IMR-90 (cell line): ENCODE data around the gene GNAI1. TPM values are rescaled to one million over a fixed set of nuclear protein-coding genes. Genes with fewer than 3 reads are reported as not detected.

Source experiments
- ATAC-seq: fragments of 200-7000 bp; cut with Tn5 transposase; 2 replicates; pipeline ENCODE4 v1.9.1; 2020; ENCODE audit warnings: low read depth, mild to moderate bottlenecking, moderate library complexity
- BruUV-seq: library from RNA; stranded (reverse); fragments of 400-500 nt; replicated peaks from 2 replicates; lab custom pipeline; 2021; lab: Mats Ljungman, UMichigan
- CTCF ChIA-PET: fragments of 300-600 bp; formaldehyde crosslinking; extraction: SDS; loops from one replicate; lab custom pipeline; 2021; ENCODE audit warnings: antibody characterized with exemption; lab: Yijun Ruan, JAX
- POLR2A ChIA-PET: fragments of 300-600 bp; sonication (Branson Sonifier 250); formaldehyde crosslinking; loops from one replicate; lab custom pipeline; 2022; ENCODE audit warnings: antibody characterized with exemption; ENCODE audit not compliant: unreplicated experiment; lab: Charles Lee
- DNase-seq: peaks from one replicate; pipeline ENCODE4 v3.0.0; 2013
- H2AFZ ChIP-seq: replicated peaks from 2 replicates; pipeline ENCODE3; 2013; ENCODE audit warnings: low read length, mild to moderate bottlenecking; ENCODE audit not compliant: poor library complexity
- H2AK5ac ChIP-seq: 2 replicates; pipeline ENCODE4 v1.6.1; 2013; ENCODE audit warnings: low read depth, low read length, inconsistent platforms
- H2AK9ac ChIP-seq: replicated peaks from 2 replicates; pipeline ENCODE3; 2013; ENCODE audit warnings: mild to moderate bottlenecking, low read depth, low read length, moderate library complexity; ENCODE audit not compliant: poor library complexity
- H2BK120ac ChIP-seq: 2 replicates; pipeline ENCODE4 v1.6.1; 2013; ENCODE audit warnings: low read depth, low read length, inconsistent platforms
- H2BK15ac ChIP-seq: 3 replicates; pipeline ENCODE4 v1.6.1; 2013; ENCODE audit warnings: low read depth, low read length, inconsistent platforms
- H2BK20ac ChIP-seq: 2 replicates; pipeline ENCODE4 v1.6.1; 2013; ENCODE audit warnings: low read depth, mild to moderate bottlenecking, inconsistent platforms, low read length, moderate library complexity
- H2BK5ac ChIP-seq: 2 replicates; pipeline ENCODE4 v1.6.1; 2013; ENCODE audit warnings: mild to moderate bottlenecking, low read depth, low read length, inconsistent platforms; ENCODE audit not compliant: poor library complexity, severe bottlenecking
- H3K14ac ChIP-seq: replicated peaks from 2 replicates; pipeline ENCODE4 v1.6.1; 2013; ENCODE audit warnings: low read depth, low read length, inconsistent platforms
- H3K18ac ChIP-seq: 2 replicates; pipeline ENCODE4 v1.6.1; 2013; ENCODE audit warnings: low read depth, low read length, control low read depth
- H3K23ac ChIP-seq: 2 replicates; pipeline ENCODE4 v1.6.1; 2013; ENCODE audit warnings: low read depth, low read length, inconsistent platforms
- H3K27ac ChIP-seq: 2 replicates; pipeline ENCODE4 v1.5.1; 2013; ENCODE audit warnings: mild to moderate bottlenecking, control low read depth, low read length; ENCODE audit not compliant: insufficient read depth
- H3K27me3 ChIP-seq: 2 replicates; pipeline ENCODE4 v1.6.1; 2013; ENCODE audit warnings: low read length; ENCODE audit not compliant: control insufficient read depth, insufficient read depth
- H3K36me3 ChIP-seq: 2 replicates; pipeline ENCODE4 v1.6.1; 2013; ENCODE audit warnings: low read length, mixed read lengths; ENCODE audit not compliant: control insufficient read depth, insufficient read depth
- H3K4ac ChIP-seq: 2 replicates; pipeline ENCODE4 v1.6.1; 2013; ENCODE audit warnings: low read depth, low read length, inconsistent platforms
- H3K4me1 ChIP-seq: 2 replicates; pipeline ENCODE4 v1.6.1; 2013; ENCODE audit warnings: low read length, mixed read lengths; ENCODE audit not compliant: control insufficient read depth, insufficient read depth
- H3K4me2 ChIP-seq: 2 replicates; pipeline ENCODE4 v1.6.1; 2013; ENCODE audit warnings: low read depth, mild to moderate bottlenecking, control low read depth, low read length, moderate library complexity
- H3K4me3 ChIP-seq: 2 replicates; pipeline ENCODE4 v1.5.1; 2013; ENCODE audit warnings: low read depth, mild to moderate bottlenecking, control low read depth, low read length, moderate library complexity; ENCODE audit not compliant: insufficient read depth
- H3K56ac ChIP-seq: 2 replicates; pipeline ENCODE4 v1.6.1; 2013; ENCODE audit warnings: low read length, inconsistent platforms; ENCODE audit not compliant: insufficient read depth; ENCODE audit errors: extremely low read depth
- H3K79me1 ChIP-seq, 2 experiments: 2 replicates each; pipeline ENCODE4 v1.6.1; 2013; ENCODE audit warnings: low read length in 2 of 2, inconsistent platforms in 1 of 2, low read depth in 1 of 2
- H3K9ac ChIP-seq: 2 replicates; pipeline ENCODE4 v1.6.1; 2013; ENCODE audit warnings: low read depth, low read length, control low read depth
- H3K9me1 ChIP-seq: 2 replicates; pipeline ENCODE4 v1.6.1; 2013; ENCODE audit warnings: low read length, inconsistent platforms; ENCODE audit not compliant: insufficient read depth
- H3K9me3 ChIP-seq: 2 replicates; pipeline ENCODE4 v1.6.1; 2013; ENCODE audit warnings: low read length; ENCODE audit not compliant: control insufficient read depth, insufficient read depth
- H4K20me1 ChIP-seq: 2 replicates; pipeline ENCODE4 v1.6.1; 2013; ENCODE audit warnings: low read length, inconsistent platforms; ENCODE audit not compliant: insufficient read depth
- H4K5ac ChIP-seq: 2 replicates; pipeline ENCODE4 v1.6.1; 2013; ENCODE audit warnings: mild to moderate bottlenecking, low read depth, low read length, control low read depth
- H4K8ac ChIP-seq, 2 experiments: 2 replicates each; pipeline ENCODE4 v1.6.1; 2013; ENCODE audit warnings: low read depth in 2 of 2, low read length in 2 of 2, control low read depth in 1 of 2, inconsistent platforms in 1 of 2
- H4K91ac ChIP-seq: 2 replicates; pipeline ENCODE4 v1.6.1; 2013; ENCODE audit warnings: low read depth, low read length, inconsistent platforms; ENCODE audit not compliant: insufficient read depth
- BHLHE40 ChIP-seq: fragments of 150-350 bp; IDR thresholded peaks from 2 replicates; pipeline ENCODE4 v1.6.1; 2016; ENCODE audit warnings: mild to moderate bottlenecking, low read depth, low read length
- CEBPB ChIP-seq: IDR thresholded peaks from 2 replicates; pipeline ENCODE4 v1.6.1; 2012; ENCODE audit warnings: low read depth, low read length, improper control_type of control experiment
- CHD1 ChIP-seq: IDR thresholded peaks from 2 replicates; pipeline ENCODE4 v1.6.1; 2012; ENCODE audit warnings: low read depth, low read length, improper control_type of control experiment
- CTCF ChIP-seq: conservative IDR thresholded peaks from 2 replicates; pipeline ENCODE4 v1.5.1; 2012; ENCODE audit warnings: mild to moderate bottlenecking, low read depth, low read length, improper control_type of control experiment
- FOS ChIP-seq: fragments of 150-350 bp; IDR thresholded peaks from 2 replicates; pipeline ENCODE4 v1.6.1; 2016; ENCODE audit warnings: low read depth, low read length
- MAFK ChIP-seq: IDR thresholded peaks from 2 replicates; pipeline ENCODE4 v1.6.1; 2012; ENCODE audit warnings: low read depth, low read length, improper control_type of control experiment
- MAZ ChIP-seq: IDR thresholded peaks from 2 replicates; pipeline ENCODE4 v1.6.1; 2012; ENCODE audit warnings: low read depth, mild to moderate bottlenecking, low read length, improper control_type of control experiment, moderate library complexity, borderline replicate concordance
- MXI1 ChIP-seq: IDR thresholded peaks from 2 replicates; pipeline ENCODE4 v1.6.1; 2012; ENCODE audit warnings: low read depth, mild to moderate bottlenecking, low read length, moderate library complexity, borderline replicate concordance
- NFE2L2 ChIP-seq: fragments of 150-350 bp; IDR thresholded peaks from 2 replicates; pipeline ENCODE4 v1.6.1; 2016; ENCODE audit warnings: low read depth, mild to moderate bottlenecking, low read length
- POLR2A ChIP-seq: IDR thresholded peaks from 2 replicates; pipeline ENCODE4 v1.6.1; 2012; ENCODE audit warnings: mild to moderate bottlenecking, low read depth, low read length
- RAD21 ChIP-seq: IDR thresholded peaks from 2 replicates; pipeline ENCODE4 v1.6.1; 2012; ENCODE audit warnings: low read length, improper control_type of control experiment
- RCOR1 ChIP-seq: IDR thresholded peaks from 2 replicates; pipeline ENCODE4 v1.6.1; 2012; ENCODE audit warnings: mild to moderate bottlenecking, low read length, improper control_type of control experiment; ENCODE audit not compliant: insufficient replicate concordance
- RFX5 ChIP-seq: IDR thresholded peaks from 2 replicates; pipeline ENCODE4 v1.8.0; 2012; ENCODE audit warnings: low read depth, mild to moderate bottlenecking, low read length, moderate library complexity
- SMC3 ChIP-seq: fragments of 150-350 bp; IDR thresholded peaks from 2 replicates; pipeline ENCODE4 v1.6.1; 2016; ENCODE audit warnings: low read depth, mild to moderate bottlenecking, antibody characterized with exemption, low read length, moderate library complexity
- WGBS, 2 experiments: methylation state at CpG; one replicate each; pipeline versions ENCODE4 v1.1.5 to v1.1.7; 2013; ENCODE audit warnings: missing lambda C conversion rate in 2 of 2; ENCODE audit not compliant: insufficient read length in 1 of 2; ENCODE audit errors: extremely low coverage in 2 of 2; 5-methylcytosine and 5-hydroxymethylcytosine counted together
- dilution Hi-C: fragments of 300-500 bp; cut with HindIII; formaldehyde crosslinking; loops from one replicate; pipeline ENCODE4 v1.14.3; 2018; ENCODE audit warnings: low sequenced_read_pairs; ENCODE audit not compliant: unreplicated experiment
- in situ Hi-C: fragments of 300-500 bp; cut with MboI; formaldehyde crosslinking; loops from 3 replicates; pipeline ENCODE4 v1.14.3; 2019; ENCODE audit warnings: low sequenced_read_pairs, inconsistent platforms, mixed read lengths
- intact Hi-C: fragments of 100-400 bp; cut with micrococcal nuclease; formaldehyde crosslinking; loops from 2 replicates; pipeline ENCODE4 v1.10.0; 2022
- polyA plus RNA-seq, 3 experiments: library from polyadenylated mRNA; depleted of rRNA; stranded (reverse); fragments of >200 nt; gene quantifications; 2 replicates each; pipeline ENCODE4 v1.2.3, GENCODE V29; 2012; ENCODE audit warnings: low replicate concordance in 1 of 3
- total RNA-seq: library from RNA; depleted of rRNA; stranded (reverse); fragments of >200 nt; gene quantifications from 2 replicates; pipeline ENCODE4 v1.2.3, GENCODE V29; 2012
- TF ChIP-seq, protein P1 (sequence below): fragments of 150-350 bp; IDR thresholded peaks from 2 replicates; pipeline ENCODE4 v1.6.1; 2017; ENCODE audit warnings: mild to moderate bottlenecking, antibody characterized with exemption, low read length, low read depth
- TF ChIP-seq, protein P2 (sequence below): fragments of 150-350 bp; IDR thresholded peaks from 2 replicates; pipeline ENCODE4 v1.6.1; 2016; ENCODE audit warnings: low read depth, mild to moderate bottlenecking, low read length, moderate library complexity, borderline replicate concordance

Gene GNAI1
- total and polyA plus RNA-seq, 2 of the 4 experiments (the other 2 are of a cell fraction) = 21.1 to 26.5 TPM

GRCh38 chr7:80175744-80176143, 41.1 kb downstream of the GNAI1 start:
- Histone ChIP-seq H3K4me1 (0 out of 2 replicates have a peak, but pooled peaks cover 1% of the 10 kb centered on the region), H4K20me1 (peaks cover 17% of the 10 kb centered on the region; the same call in 1 of the 2 replicates), H3K27me3 (no peaks in the 10 kb centered on the region), H4K5ac (no peak overlapping the region), H2AK9ac (no peak overlapping the region), H3K9ac (no peak overlapping the region), H3K4me3 (no peak overlapping the region), H2AK5ac (no peak overlapping the region), H3K56ac (no peak overlapping the region), H3K23ac (no peak overlapping the region), H3K18ac (no peak overlapping the region), H3K36me3 (peaks cover 3% of the 10 kb centered on the region), H2AFZ (no peak overlapping the region), H3K4me2 (no peak overlapping the region), H3K9me3 (peaks cover 6% of the 10 kb centered on the region), H3K4ac (no peak overlapping the region), H2BK5ac (no peak overlapping the region), H3K9me1 (no peaks in the 10 kb centered on the region), H2BK20ac (no peak overlapping the region), H2BK15ac (no peak overlapping the region), H3K14ac (no peak overlapping the region), H3K79me1 (peaks cover 37 to 61% of the 10 kb centered on the region in 2 experiments), H4K8ac (no peak overlapping the region), H2BK120ac (no peak overlapping the region), H4K91ac (no peak overlapping the region), H3K27ac (no peak overlapping the region)
- WGBS, 2 experiments = no CpG with 5 or more reads among the region's 1 CpG
- ATAC-seq = no peak
- dilution Hi-C loops (no loop called here), intact Hi-C loops (no loop called here), in situ Hi-C loops (no loop called here)
- ChIA-PET CTCF (no interaction called here), POLR2A (no interaction called here)
- no peak for DNase-seq
- no TSS peak for BruUV-seq
- TF ChIP-seq CEBPB = no peak
- TF ChIP-seq, protein P1, sequence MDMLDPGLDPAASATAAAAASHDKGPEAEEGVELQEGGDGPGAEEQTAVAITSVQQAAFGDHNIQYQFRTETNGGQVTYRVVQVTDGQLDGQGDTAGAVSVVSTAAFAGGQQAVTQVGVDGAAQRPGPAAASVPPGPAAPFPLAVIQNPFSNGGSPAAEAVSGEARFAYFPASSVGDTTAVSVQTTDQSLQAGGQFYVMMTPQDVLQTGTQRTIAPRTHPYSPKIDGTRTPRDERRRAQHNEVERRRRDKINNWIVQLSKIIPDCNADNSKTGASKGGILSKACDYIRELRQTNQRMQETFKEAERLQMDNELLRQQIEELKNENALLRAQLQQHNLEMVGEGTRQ = no peak
- TF ChIP-seq CTCF = no peak
- TF ChIP-seq POLR2A = no peak
- TF ChIP-seq SMC3 = no peak
- TF ChIP-seq MAFK = no peak
- TF ChIP-seq CHD1 = no peak
- TF ChIP-seq, protein P2, sequence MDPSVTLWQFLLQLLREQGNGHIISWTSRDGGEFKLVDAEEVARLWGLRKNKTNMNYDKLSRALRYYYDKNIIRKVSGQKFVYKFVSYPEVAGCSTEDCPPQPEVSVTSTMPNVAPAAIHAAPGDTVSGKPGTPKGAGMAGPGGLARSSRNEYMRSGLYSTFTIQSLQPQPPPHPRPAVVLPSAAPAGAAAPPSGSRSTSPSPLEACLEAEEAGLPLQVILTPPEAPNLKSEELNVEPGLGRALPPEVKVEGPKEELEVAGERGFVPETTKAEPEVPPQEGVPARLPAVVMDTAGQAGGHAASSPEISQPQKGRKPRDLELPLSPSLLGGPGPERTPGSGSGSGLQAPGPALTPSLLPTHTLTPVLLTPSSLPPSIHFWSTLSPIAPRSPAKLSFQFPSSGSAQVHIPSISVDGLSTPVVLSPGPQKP = no peak
- no peak for TF ChIP-seq BHLHE40
- TF ChIP-seq MXI1 = no peak
- TF ChIP-seq RFX5 = no peak
- no peak for TF ChIP-seq RCOR1
- TF ChIP-seq RAD21 = no peak
- no peak for TF ChIP-seq FOS
- TF ChIP-seq MAZ = no peak
- TF ChIP-seq NFE2L2 = no peak
